HCEC 1CT (cell line): Measurements from ENCODE around the gene NISCH.
"Not testable (repeated sequence)": the region's sequence is repeated elsewhere in the genome, so short reads cannot be mapped to it uniquely, and the experiment has no call there.

Source experiments
- DNase-seq: peaks from one replicate; pipeline ENCODE4 v3.0.0-alpha.2; 2017

The NISCH gene

GRCh38 chr3:52516509-52517195 is 61.2 kb downstream of the NISCH start:
- no peak for DNase-seq

GRCh38 chr3:52517796-52518722 is 62.7 kb downstream of the NISCH start:
- no peak for DNase-seq

DNA sequence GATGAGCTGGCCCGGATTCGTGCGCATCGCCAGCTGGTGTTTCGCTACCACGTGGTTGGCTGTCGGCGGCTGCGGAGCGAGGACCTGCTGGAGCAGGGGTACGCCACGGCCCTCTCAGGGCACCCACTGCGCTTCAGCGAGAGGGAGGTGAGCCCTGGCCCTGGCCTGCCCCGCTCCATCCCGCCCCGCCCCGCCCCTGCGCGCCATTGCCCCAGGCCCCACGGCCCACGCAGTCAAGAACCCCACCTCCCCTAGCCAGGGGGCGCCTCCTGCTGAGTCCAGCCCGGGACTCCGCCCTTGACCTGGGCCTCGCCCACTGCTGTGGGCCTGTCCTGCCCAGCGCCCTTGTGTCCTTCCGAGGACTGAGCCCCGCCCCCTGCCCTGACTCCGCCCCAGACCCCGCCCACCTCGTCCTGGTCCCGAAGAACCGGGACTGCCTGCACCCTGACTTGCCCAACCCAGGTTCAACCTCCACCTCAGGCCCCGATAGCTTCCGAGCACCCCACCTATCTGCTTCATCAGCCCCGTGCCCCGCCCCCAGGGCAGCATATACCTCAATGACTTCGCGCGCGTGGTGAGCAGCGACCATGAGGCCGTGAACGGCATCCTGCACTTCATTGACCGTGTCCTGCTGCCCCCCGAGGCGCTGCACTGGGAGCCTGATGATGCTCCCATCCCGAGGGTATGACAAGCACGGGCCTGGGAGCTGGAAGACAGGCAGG is 63.5 kb downstream of the NISCH start:
- no peak for DNase-seq

GRCh38 chr3:52519445-52520140 is 64.2 kb downstream of the NISCH start:
- no peak for DNase-seq

GRCh38 chr3:52520141-52520667 is 64.8 kb downstream of the NISCH start:
- DNase-seq: no peak

- no peak for DNase-seq
Observed at GRCh38 chr3:52520716-52521487, 65.5 kb downstream of the NISCH start.

- no peak for DNase-seq
Observed at GRCh38 chr3:52521488-52521824, 66.1 kb downstream of the NISCH start.

DNA sequence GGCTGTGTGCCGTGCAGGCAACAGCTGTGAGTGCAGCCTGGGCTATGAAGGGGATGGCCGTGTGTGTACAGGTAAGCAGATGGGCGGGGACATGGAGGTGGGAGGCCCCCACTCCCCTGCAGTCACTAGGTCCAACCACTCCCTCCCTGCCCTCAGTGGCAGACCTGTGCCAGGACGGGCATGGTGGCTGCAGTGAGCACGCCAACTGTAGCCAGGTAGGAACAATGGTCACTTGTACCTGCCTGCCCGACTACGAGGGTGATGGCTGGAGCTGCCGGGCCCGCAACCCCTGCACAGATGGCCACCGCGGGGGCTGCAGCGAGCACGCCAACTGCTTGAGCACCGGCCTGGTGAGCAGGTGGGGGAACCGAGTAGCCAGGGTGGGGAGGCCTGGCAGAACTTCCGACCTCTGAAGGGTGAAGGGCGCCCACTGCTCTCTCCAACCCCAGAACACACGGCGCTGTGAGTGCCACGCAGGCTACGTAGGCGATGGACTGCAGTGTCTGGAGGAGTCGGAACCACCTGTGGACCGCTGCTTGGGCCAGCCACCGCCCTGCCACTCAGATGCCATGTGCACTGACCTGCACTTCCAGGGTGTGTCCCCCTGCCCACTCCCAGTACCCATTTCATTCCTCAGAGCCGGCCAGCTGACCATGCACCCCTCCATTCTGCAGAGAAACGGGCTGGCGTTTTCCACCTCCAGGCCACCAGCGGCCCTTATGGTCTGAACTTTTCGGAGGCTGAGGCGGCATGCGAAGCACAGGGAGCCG is 66.7 kb downstream of the NISCH start:
- DNase-seq: no peak

DNA sequence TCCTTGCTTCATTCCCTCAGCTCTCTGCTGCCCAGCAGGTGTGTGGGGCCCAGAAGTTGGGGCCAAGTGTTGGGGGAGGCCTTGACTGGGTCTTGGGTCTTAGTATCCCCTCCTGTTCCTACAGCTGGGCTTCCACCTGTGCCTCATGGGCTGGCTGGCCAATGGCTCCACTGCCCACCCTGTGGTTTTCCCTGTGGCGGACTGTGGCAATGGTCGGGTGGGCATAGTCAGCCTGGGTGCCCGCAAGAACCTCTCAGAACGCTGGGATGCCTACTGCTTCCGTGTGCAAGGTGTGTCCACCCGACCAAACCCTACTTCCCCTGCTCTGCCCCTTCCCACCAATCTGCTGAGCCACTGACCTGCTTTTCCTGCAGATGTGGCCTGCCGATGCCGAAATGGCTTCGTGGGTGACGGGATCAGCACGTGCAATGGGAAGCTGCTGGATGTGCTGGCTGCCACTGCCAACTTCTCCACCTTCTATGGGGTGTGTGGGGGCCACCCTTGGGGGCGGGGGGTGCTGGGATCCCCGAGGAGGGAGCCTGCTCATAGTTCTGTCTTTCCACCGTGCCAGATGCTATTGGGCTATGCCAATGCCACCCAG is 67.3 kb downstream of the NISCH start:
- DNase-seq: no peak

GRCh38 chr3:52523386-52524257 is 68.2 kb downstream of the NISCH start:
- DNase-seq: no peak

DNA sequence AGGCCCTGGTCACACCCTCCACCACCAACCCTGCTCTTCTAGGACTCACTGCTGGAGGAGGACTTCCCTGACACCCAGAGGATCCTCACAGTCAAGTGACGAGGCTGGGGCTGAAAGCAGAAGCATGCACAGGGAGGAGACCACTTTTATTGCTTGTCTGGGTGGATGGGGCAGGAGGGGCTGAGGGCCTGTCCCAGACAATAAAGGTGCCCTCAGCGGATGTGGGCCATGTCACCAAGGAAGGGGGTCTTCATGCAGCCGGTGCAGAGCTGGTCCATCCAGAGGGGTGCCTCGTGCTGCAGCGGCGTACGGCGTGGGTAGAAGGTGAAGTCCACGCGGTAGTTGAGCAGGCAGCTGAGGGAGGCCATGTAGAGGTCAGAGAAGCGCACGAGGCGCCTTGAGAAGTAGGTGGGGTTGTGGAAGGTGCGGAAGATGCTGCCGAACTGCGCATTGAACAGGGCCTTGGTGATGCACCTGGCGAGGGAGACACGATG is 68.9 kb downstream of the NISCH start:
- no peak for DNase-seq

- no peak for DNase-seq
Observed at GRCh38 chr3:52524752-52525679, 69.6 kb downstream of the NISCH start.

DNA sequence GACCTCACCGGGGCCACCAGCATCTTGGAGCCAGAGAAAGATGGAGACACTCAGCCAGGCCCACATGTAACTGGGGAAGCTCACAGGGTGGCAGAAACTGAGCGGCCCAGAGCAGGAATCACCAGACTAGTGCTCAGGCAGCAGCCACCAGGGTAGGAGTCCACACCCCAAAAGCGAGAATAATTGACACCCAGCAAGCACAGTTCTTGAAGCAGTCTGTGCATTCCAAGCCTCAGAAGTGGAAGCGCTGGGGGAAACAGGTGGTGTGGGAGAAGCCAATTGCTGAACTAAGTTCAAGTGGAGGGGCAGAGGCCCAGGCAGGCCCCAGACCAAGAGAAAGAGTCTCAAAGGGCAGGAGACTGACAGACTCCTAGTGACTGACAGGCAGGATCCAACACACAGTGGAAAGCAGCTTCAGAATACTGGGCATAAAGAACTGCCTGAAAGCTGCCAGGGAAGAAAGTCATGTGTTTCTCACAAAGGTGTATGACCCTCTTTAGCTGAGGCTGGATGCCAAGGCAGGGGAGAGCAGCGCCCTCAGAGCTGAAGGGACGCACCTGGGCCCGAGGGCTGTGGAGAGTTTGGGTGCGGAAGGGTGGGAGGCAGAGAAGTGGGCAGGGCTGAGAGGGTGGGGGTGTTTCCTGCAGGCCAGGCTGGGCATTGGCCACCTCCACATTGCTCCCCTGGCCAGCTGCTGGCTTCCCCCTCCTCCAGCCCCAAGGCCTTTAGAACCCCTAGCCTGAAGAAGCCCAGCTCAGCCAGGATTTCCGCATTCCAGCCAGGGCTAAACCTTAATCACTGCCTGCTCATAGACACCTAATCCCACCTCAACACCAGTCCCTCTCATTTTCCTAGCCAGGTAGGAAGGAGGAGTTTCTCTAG is 70.5 kb downstream of the NISCH start:
- no peak for DNase-seq

GRCh38 chr3:52526671-52527038 is 71.3 kb downstream of the NISCH start:
- DNase-seq: not testable (repeated sequence)

DNA sequence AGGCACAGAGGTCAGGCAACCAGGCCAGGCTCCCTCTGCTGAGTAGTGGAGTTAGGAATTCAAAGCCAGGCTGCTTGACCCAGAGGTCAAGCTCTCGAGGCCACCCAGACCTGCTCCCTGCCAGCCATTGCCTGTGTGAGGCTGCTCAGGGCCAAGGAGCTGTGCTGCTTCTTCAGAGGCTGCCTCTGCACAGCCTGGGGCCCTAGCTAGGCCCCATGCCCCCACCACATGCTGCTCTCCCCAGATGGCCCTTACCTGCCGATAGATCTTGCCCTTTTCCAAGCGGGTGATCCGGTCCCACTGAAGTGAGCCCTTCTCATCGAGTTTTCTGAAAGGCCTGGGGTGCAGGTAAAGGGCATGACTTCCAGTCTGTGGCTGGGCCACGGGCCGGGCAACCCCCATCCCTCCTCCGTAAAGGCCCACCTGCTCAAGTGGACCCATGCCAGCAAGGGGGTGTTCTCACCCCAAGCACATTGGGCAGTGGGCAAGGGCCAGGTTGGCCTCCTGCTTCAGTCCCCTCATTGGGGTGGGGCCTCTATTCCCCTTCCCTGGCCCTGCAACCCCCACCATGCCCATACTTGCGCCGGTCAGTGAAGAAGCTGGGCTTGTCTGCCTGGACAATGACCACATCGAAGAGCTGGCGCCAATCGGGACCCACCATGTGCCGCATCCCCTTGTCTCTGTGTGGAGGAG is 71.8 kb downstream of the NISCH start:
- peak; percentile 68 for DNase-seq

GRCh38 chr3:52527732-52528585 is 72.6 kb downstream of the NISCH start:
- no peak for DNase-seq
